Activated CD8-positive, alpha-beta memory T cell treated with anti-CD3 and anti-CD28 coated beads, Interleukin-2, amount 50 U/mL, for 1 hour (primary cell): ENCODE measurements around the gene PLXDC1.

Experiments used
- DNase-seq: peaks from one replicate; pipeline ENCODE4 v3.0.0-alpha.2; 2020; ENCODE audit errors: extremely low read depth

Gene PLXDC1

GRCh38 chr17:39014044-39014794 lies 137.2 kb downstream of the PLXDC1 start:
- DNase-seq, result no peak
